Caco-2 (cell line): Measurements from ENCODE around the gene TRIM72. TPM values are rescaled to one million over a fixed set of nuclear protein-coding genes. Genes with fewer than 3 reads are reported as not detected.
"Not testable (repeated sequence)": the region's sequence is repeated elsewhere in the genome, so short reads cannot be mapped to it uniquely, and the experiment has no call there.

Source experiments
- BruUV-seq: library from RNA; stranded (reverse); fragments of 400-500 nt; replicated peaks from 2 replicates; lab custom pipeline; 2021; lab: Mats Ljungman, UMichigan
- CTCF ChIA-PET: fragments of 300-600 bp; sonication (Branson Sonifier 250); formaldehyde crosslinking; loops from one replicate; lab custom pipeline; 2022; ENCODE audit warnings: antibody characterized with exemption; lab: Charles Lee
- POLR2A ChIA-PET: fragments of 300-600 bp; sonication (Branson Sonifier 250); formaldehyde crosslinking; loops from one replicate; lab custom pipeline; 2022; ENCODE audit warnings: antibody characterized with exemption; lab: Charles Lee
- DNase-seq, 2 experiments: peaks; one replicate each; pipeline versions ENCODE4 v3.0.0 to v3.0.0-alpha.2; 2020 to 2022
- H3K27me3 ChIP-seq: replicated peaks from 2 replicates; pipeline ENCODE4 v1.6.0; 2011; ENCODE audit warnings: low read length; ENCODE audit not compliant: control insufficient read depth, insufficient read depth
- H3K36me3 ChIP-seq: 2 replicates; pipeline ENCODE4 v1.5.1; 2011; ENCODE audit warnings: low read length; ENCODE audit not compliant: control insufficient read depth, insufficient read depth
- H3K4me1 ChIP-seq: fragments of 250-450 bp; sonication (Bioruptor Pico); 2 replicates; pipeline ENCODE4 v1.5.1; 2020; ENCODE audit warnings: mild to moderate bottlenecking
- H3K4me3 ChIP-seq: 2 replicates; pipeline ENCODE4 v1.5.1; 2011; ENCODE audit warnings: low read depth, mild to moderate bottlenecking, control low read depth, low read length
- H3K9me3 ChIP-seq: fragments of 250-450 bp; sonication (Bioruptor Pico); 2 replicates; pipeline ENCODE4 v1.5.1; 2020; ENCODE audit warnings: mild to moderate bottlenecking, moderate library complexity
- H3K27ac Mint-ChIP-seq: one replicate; pipeline ENCODE4 v1.8.0; 2022; ENCODE audit warnings: mixed read lengths; ENCODE audit not compliant: unreplicated experiment
- H3K27me3 Mint-ChIP-seq: one replicate; pipeline ENCODE4 v1.8.0; 2022; ENCODE audit warnings: mixed read lengths; ENCODE audit not compliant: insufficient read depth, unreplicated experiment
- H3K36me3 Mint-ChIP-seq: one replicate; pipeline ENCODE4 v1.8.0; 2022; ENCODE audit warnings: mild to moderate bottlenecking, mixed read lengths; ENCODE audit not compliant: insufficient read depth, unreplicated experiment
- H3K4me1 Mint-ChIP-seq: one replicate; pipeline ENCODE4 v1.8.0; 2022; ENCODE audit warnings: low read depth, mixed read lengths; ENCODE audit not compliant: unreplicated experiment
- H3K4me3 Mint-ChIP-seq: one replicate; pipeline ENCODE4 v1.8.0; 2022; ENCODE audit warnings: mild to moderate bottlenecking, moderate library complexity, mixed read lengths; ENCODE audit not compliant: unreplicated experiment
- H3K9me3 Mint-ChIP-seq: one replicate; pipeline ENCODE4 v1.8.0; 2022; ENCODE audit warnings: mixed read lengths; ENCODE audit not compliant: unreplicated experiment
- CTCF ChIP-seq, 2 experiments: fragments of 200-600 bp in 1 of 2; IDR thresholded peaks; 1 replicate in 1 of 2; 2 replicates in 1 of 2; pipeline versions ENCODE4 v1.5.1 to v1.8.0; 2011 to 2022; ENCODE audit warnings: antibody characterized with exemption in 1 of 2, control low read depth in 1 of 2, inconsistent platforms in 1 of 2, low read depth in 1 of 2, low read length in 1 of 2, mild to moderate bottlenecking in 1 of 2, moderate library complexity in 1 of 2; ENCODE audit not compliant: insufficient read depth in 1 of 2, severe bottlenecking in 1 of 2, unreplicated experiment in 1 of 2
- intact Hi-C: fragments of 100-400 bp; cut with micrococcal nuclease; formaldehyde crosslinking; loops from one replicate; pipeline ENCODE4 v1.10.0; 2022; ENCODE audit not compliant: unreplicated experiment
- total RNA-seq: library from RNA; stranded (reverse); gene quantifications from 2 replicates; pipeline ENCODE4 v1.2.3, GENCODE V29; 2022

Gene TRIM72
- total RNA-seq, 1 experiment from 2014 or later, result 0.07 TPM

DNA sequence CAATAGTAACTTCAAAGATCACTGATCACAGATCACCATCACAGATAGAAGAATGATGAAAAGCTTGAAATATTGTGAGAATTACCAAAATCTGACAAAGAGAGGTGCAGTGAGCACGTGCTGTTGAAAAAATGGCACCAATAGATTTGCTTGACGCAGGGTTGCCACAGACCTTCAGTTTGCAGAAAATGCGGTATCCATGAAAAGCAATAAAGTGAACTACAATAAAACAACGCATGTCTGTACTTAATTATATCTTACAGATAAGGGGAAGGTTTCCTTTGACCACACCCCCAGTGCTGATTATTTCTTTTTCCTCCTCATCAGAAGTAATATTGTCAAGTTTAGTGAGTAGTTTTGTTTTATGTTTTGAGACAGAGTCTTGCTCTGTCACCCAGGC is 24.1 kb downstream of the TRIM72 start:
- BruUV-seq, result no TSS peak
- intact Hi-C loops, result no loop called here
- POLR2A ChIA-PET, result no interaction called here
- Histone ChIP-seq H3K27me3 (no peaks in the 10 kb centered on the region), H3K9me3 (no peaks in the 10 kb centered on the region), H3K4me1 (no peaks in the 10 kb centered on the region), H3K4me3 (no peak overlapping the region), H3K36me3 (no peaks in the 10 kb centered on the region)
- peaks cover 3% of the 10 kb centered on the region for H3K27me3 Mint-ChIP-seq
- H3K4me1 Mint-ChIP-seq, result no peaks in the 10 kb centered on the region
- no peak for DNase-seq
- no peak overlapping the region for H3K4me3 Mint-ChIP-seq
- TF ChIP-seq CTCF (IDR thresholded peaks at IDR 0.05; ENCODE audit: insufficient read depth in 1 of 2, low read depth in 1 of 2, low read length in 1 of 2, severe bottlenecking in 1 of 2, unreplicated experiment in 1 of 2), result no peak
- H3K36me3 Mint-ChIP-seq, result no peaks in the 10 kb centered on the region
- no peaks in the 10 kb centered on the region for H3K9me3 Mint-ChIP-seq
- H3K27ac Mint-ChIP-seq, result no peak overlapping the region
- CTCF ChIA-PET, result no interaction called here

- no peak overlapping the region for H3K4me3 ChIP-seq
- no peaks in the 10 kb centered on the region for H3K9me3 ChIP-seq
- ChIA-PET CTCF (no interaction called here), POLR2A (no interaction called here)
- H3K4me3 Mint-ChIP-seq, result no peak overlapping the region
- intact Hi-C loops, result no loop called here
- H3K4me1 Mint-ChIP-seq, result no peaks in the 10 kb centered on the region
- peaks cover 3% of the 10 kb centered on the region for H3K27me3 Mint-ChIP-seq
- no peaks in the 10 kb centered on the region for H3K4me1 ChIP-seq
- H3K36me3 Mint-ChIP-seq, result no peaks in the 10 kb centered on the region
- DNase-seq, result no peak
- no peak overlapping the region for H3K27ac Mint-ChIP-seq
- no peaks in the 10 kb centered on the region for H3K27me3 ChIP-seq
- no TSS peak for BruUV-seq
- no peaks in the 10 kb centered on the region for H3K36me3 ChIP-seq
- TF ChIP-seq CTCF (IDR thresholded peaks at IDR 0.05; ENCODE audit: insufficient read depth in 1 of 2, low read depth in 1 of 2, low read length in 1 of 2, severe bottlenecking in 1 of 2, unreplicated experiment in 1 of 2), result no peak
- no peaks in the 10 kb centered on the region for H3K9me3 Mint-ChIP-seq
Measured at GRCh38 chr16:31242206-31242605, 28.3 kb downstream of the TRIM72 start.

GRCh38 chr16:31243734-31244670 is 30.1 kb downstream of the TRIM72 start:
- intact Hi-C loops, result no loop called here
- BruUV-seq, result no TSS peak
- Histone ChIP-seq H3K4me1 (no peaks in the 10 kb centered on the region), H3K36me3 (no peaks in the 10 kb centered on the region), H3K4me3 (no peak overlapping the region), H3K27me3 (no peaks in the 10 kb centered on the region), H3K9me3 (no peaks in the 10 kb centered on the region)
- Mint-ChIP-seq H3K9me3 (no peaks in the 10 kb centered on the region), H3K27ac (no peak overlapping the region), H3K27me3 (no peaks in the 10 kb centered on the region), H3K36me3 (no peaks in the 10 kb centered on the region), H3K4me3 (no peak overlapping the region), H3K4me1 (no peaks in the 10 kb centered on the region)
- ChIA-PET CTCF (interaction anchor here (0.5 kb wide), 1 partner anchor 27 kb away, joined by 5 read pairs; no protein-coding TSS in a partner anchor), POLR2A (no interaction called here)
- no peak for DNase-seq
- TF ChIP-seq CTCF (IDR thresholded peaks at IDR 0.05; ENCODE audit: insufficient read depth in 1 of 2, low read depth in 1 of 2, low read length in 1 of 2, severe bottlenecking in 1 of 2, unreplicated experiment in 1 of 2), result no peak

- H3K36me3 ChIP-seq, H3K4me1 ChIP-seq, CTCF ChIA-PET, POLR2A ChIA-PET, BruUV-seq, DNase-seq, H3K4me3 ChIP-seq, H3K4me3 Mint-ChIP-seq, H3K9me3 Mint-ChIP-seq, intact Hi-C loops, H3K27me3 ChIP-seq, H3K27ac Mint-ChIP-seq, H3K4me1 Mint-ChIP-seq, H3K36me3 Mint-ChIP-seq, H3K27me3 Mint-ChIP-seq, H3K9me3 ChIP-seq: not testable (repeated sequence)
Measured at GRCh38 chr16:31245598-31245997, 31.7 kb downstream of the TRIM72 start.
